HG02798 (cell line): Measurements from ENCODE around the gene PHPT1.
A peak's percentile ranks its signal among the peaks of the same experiment; 100 is the strongest.
"Not testable (repeated sequence)": the region's sequence is repeated elsewhere in the genome, so short reads cannot be mapped to it uniquely, and the experiment has no call there.

Source experiments
- ATAC-seq: cut with Tn5 transposase; IDR thresholded peaks from one replicate; pipeline ENCODE4 v1.9.1; 2021; ENCODE audit warnings: mild to moderate bottlenecking; ENCODE audit not compliant: unreplicated experiment, poor library complexity

PHPT1 gene

DNA sequence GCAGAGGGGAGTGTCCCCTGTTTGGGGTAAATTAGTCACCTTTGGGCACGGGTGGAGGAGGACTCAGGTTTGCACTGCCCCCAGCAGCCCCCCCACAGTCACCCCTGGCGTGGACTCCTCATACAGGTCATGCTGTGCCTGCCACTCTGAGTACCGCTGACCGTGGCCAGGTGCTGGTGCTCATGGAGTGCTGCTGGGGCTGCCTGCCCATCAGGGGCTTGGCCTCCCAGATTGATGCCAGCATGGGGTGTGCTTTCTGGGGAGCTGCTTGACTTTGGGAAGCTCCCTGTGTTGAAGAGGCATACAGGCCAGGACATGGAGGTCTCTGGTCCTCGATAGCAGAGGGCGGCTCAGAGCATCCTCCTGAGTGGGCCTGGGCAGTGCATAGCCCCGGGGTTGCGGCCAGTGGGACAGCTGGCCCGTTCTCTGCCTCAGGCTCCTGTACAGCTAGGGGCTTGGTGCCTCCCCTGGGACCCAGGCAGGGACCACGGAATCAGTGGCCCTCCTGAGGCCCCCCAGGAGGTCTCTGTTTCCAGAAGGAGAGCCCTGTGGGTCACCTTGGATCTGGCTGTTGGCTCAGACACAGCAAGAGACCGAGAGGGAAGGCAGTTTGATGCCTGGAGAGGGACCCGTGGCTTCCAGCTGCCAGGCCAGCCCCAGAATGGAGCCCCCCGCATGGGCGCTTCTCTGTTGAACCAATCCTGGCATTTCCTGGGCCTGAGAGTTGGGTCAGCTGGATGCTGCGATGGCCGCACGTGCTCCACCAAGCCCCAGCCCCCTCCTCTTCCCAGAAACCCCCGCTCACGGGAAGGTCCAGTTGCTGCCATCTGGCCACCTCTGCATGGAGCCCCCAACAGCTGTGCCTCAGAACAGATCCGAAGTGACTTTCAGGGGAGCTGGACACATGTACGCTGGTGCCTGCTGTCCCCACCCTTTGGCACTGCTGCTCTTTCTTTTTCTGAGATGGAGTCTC, 13.0 kb upstream of the PHPT1 start:
- ATAC-seq, result no peak

DNA sequence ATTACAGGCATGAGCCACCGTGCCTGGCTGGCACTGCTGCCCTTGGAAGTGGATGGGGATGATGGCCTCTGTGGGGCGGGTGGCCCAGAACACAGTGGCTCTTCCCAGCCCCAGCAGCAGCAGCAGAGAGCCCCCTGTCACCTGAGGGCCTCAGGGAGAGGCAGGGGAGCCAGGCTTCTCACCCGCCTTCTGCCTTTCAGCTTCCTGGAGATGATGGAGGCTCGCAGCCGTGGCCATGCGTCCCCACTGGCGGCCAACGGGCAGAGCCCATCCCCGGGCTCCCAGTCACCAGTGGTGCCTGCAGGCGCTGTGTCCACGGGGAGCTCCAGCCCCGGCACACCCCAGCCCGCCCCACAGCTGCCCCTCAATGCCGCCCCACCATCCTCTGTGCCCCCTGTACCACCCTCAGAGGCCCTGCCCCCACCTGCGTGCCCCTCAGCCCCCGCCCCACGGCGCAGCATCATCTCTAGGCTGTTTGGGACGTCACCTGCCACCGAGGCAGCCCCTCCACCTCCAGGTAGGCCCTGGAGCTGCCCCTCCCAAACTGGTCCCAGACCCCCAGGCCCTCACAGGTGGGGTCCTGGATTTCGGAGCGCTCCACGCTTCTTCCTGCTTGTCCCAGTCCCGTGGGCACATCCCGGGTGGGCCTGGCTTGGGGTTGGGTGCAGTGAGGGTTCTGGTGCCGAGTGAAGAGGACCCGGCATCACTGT, 11.9 kb upstream of the PHPT1 start:
- no peak for ATAC-seq

DNA sequence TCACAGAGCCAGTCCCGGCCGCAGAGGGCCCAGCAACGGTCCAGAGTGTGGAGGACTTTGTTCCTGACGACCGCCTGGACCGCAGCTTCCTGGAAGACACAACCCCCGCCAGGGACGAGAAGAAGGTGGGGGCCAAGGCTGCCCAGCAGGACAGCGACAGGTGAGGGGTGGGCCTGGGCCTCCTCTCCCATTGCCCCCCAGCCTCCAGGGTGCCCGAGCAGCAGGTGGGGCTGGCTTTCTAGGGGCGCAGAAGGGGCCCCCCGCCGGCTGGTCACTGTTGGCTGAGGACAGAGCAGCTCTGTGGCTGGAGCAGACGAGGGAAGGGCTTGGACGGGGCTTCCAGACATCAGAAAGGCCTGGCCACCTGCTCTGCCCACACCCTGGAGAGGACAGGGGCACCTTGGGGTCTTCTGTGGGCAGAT, 11.3 kb upstream of the PHPT1 start:
- ATAC-seq, result not testable (repeated sequence)

DNA sequence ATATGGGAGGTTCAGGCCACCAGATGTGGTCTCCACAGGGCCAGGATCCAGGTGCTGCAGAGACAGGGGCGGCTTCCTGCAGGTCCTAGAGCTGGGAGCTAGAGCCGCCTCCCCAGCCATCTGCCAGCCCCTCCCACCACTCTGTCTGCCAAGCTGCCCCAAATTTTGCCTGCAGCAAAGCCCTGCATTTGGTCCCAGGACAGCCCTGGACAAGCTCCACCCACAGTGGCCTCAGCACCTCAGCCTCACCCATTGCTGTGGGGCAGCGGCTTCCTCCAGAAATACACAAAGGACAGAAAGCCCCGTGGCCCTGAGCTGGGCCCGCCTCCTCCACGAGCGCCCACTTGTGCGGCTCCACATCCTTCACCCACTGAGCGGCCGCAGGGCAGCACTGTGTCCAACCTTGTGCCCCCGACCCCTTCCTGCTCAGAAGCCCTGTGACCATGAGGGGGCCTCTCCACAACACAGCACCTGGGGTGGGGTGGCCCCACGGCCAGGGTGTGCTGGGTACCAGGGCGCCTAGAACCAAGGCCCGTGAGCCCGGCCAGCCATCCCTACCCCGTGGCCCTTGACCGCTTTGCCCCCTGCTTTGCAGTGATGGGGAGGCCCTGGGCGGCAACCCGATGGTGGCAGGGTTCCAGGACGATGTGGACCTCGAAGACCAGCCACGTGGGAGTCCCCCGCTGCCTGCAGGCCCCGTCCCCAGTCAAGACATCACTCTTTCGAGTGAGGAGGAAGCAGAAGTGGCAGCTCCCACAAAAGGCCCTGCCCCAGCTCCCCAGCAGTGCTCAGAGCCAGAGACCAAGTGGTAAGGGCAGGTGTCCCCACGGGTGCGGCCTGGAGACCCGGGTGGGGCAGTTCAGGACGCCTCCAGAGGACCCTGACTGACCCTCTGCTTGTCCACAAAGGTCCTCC, 10.6 kb upstream of the PHPT1 start:
- ATAC-seq, result no peak

DNA sequence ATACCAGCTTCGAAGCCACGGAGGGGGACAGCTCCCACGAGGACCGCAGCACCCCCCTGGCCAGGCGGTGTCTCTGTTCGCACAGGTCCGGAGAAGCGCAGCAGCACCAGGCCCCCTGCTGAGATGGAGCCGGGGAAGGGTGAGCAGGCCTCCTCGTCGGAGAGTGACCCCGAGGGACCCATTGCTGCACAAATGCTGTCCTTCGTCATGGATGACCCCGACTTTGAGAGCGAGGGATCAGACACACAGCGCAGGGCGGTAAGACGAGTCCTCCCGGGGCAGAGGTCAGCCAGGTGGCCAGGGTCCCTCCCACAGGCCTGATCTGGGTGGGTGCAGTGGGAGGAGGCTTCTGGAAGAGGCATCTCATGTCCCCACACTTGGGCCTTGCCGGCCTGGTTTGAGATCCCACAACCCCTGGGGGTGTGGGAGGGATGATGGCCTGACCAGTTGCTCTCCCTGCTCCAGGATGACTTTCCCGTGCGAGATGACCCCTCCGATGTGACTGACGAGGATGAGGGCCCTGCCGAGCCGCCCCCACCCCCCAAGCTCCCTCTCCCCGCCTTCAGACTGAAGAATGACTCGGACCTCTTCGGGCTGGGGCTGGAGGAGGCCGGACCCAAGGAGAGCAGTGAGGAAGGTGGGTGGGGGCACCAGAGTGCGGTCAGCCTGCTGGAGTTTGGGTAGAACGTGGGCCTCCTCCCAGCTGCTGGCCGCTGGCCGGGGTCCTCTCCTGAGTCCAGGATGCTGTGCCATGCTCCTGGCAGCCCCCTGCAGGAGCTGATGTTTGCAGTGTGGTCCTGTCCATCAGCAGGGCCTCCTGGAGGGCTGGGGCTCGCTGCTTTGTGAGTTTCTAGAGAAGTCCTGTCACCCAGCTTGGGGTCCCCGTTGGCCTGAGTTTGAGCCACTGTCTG, 9.7 kb upstream of the PHPT1 start:
- no peak for ATAC-seq

DNA sequence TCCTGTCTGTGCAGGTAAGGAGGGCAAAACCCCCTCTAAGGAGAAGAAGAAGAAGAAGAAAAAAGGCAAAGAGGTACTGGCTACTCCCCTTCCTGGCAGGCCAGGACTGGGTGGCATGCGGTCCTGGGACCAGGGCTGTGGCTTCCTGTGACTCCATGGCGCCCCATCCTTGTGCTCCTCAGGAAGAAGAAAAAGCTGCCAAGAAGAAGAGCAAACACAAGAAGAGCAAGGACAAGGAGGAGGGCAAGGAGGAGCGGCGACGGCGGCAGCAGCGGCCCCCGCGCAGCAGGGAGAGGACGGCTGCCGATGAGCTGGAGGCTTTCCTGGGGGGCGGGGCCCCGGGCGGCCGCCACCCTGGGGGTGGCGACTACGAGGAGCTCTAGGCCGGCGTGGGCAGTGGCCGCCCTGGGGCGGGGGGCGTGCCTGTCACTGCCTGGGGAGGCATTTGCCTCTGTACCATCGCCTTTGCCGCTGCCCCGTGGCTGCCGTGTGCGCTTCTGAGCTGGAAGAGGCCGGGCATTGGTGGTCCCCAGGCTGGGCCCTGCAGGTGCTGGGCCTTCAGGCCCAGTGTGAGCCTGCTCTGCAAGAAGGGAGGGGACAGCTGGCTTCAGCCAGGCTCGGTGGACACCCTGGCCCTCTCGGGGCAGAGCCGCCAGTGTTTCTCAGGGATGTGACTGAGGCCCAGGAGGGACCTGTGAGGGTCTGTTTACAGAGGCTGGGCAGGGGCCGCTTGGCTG, 8.9 kb upstream of the PHPT1 start:
- no peak for ATAC-seq

DNA sequence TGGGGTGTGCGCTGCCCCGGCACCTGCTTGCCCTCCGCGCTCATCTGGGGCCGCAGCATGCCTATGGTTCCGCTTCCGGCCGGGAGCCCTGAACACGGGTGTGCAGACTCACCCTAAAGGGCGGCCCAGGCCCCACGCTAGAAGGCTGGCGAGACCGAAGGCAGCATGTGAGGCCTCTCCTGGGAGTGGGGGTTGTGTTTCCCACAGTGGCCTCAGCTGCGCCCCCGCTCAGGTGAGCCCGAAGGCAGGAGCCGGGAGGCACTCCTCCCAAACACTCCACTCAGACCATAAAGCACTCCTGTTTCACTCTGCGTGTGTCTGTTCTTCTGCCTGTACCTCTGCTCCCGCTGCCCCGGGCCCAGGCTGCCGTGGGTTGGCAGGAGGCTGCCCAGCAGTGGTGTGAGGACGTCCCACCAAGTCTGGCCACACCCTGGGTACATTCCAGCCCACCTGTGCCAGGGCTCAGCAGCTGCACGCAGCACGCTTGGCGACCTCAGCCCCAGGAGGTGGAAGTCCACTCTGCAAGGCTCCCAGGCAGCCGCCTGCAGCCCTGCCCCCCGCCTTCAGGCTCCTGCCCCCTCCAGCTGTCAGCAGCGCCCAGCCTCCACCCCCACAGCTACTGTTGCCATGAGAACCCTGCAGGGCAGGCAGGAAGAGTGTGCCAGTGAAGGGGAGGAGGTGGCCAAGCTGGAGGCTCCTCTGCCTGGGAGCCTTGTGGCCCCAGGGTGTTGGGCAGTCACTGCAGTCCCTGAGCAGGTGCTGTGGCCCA, 8.1 kb upstream of the PHPT1 start:
- no peak for ATAC-seq

DNA sequence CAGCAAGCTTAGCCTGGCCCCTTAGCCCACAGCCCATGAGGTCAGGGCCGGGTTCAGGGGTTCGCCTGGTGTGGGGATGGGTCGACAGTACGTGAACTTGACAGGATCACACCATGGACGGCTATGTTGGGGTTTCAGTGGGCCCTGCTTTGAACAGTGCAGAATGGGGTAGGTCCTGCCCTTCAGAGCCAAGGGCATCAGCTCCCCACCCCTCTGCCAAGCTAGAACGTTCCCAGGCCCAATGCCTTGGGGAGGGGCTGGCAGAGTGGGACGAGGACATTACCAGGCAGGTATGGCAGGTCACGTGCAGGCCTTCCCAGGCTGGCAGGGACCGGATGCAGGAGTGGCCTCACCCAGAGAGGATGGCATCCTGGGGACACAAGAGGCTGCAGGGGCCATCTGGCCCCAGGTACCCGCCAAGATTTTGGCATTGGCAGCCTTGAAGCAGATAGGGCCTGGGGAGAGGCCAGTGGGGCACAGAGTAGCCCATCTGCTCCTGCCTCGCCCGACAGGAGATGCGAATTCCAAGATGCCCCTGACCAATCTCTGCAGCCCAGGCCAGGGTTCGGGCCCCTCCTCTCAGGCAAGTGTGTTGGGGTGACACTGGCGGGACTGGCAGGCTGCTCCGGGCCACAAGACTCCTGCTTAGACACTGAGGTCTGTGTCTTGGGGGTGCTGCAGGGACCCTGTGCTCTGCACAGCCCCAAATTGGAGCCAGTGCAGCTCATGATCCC, 7.4 kb upstream of the PHPT1 start:
- not testable (repeated sequence) for ATAC-seq

DNA sequence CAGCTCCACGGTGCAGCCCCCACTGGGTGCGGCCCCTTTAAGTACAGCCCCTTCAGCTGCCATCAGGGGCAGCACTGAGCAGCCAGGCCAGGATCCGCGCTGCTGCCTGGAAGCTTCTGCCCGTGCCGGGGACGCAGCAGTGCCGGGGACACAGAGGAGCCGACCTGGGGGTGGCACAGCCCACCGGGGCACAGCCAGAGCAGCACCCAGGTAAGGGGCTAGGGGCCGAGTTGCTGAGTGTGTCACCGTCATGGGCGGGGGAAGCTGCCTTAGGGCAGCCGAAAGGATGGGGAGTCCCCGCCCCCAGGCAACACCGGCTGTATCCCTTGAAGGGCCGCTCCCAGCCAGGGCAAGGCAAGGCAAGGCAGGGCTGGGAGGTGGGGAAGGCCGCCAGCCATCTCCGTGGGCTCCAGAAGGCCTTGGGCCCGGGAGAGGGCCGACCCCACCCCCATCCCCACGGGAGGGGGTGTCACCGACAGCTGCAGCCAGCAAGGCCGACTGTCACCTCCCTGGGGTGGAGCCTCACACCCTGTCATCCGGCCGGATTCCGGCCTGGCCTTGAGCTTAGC, 6.7 kb upstream of the PHPT1 start, which contains the start of gene AJM1:
Gene AJM1, plus strand, starts transcription at position 99 of the 569 bp plus-strand sequence. CDS start 1,937 bp downstream, outside the sequence.
- peak; percentile 62 for ATAC-seq

DNA sequence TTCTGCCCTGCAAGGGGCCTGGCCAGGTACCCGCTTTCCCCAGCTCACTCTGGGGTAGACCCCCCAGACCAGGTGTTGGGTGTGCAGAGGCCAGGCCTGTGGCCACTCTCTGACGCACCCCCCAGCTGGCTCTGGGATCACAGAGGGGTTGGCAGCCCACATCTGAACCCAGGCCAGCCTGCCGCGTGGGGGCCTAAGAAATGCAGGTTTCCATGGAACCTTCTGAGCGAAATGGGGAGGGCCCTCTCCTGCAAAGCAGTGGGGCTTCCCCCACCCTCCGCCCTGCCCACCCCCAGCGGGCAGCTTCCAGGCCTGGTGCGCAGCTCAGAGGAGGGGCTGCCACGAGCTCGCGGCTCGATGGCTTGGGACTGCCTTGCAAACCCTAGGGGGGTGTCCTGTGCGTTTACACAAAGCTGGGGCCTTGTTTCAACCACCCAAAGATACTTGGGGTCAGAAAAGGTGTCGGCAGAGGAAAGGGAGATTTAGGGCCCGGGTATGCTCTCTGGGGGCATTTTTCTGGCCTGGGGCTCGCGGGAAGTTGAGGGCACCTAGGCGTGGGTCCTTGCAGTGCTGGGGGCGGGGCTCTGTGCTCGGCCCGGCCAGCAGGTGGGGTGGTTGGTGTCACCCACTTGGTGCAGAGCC, 5.9 kb upstream of the PHPT1 start:
- not testable (repeated sequence) for ATAC-seq

DNA sequence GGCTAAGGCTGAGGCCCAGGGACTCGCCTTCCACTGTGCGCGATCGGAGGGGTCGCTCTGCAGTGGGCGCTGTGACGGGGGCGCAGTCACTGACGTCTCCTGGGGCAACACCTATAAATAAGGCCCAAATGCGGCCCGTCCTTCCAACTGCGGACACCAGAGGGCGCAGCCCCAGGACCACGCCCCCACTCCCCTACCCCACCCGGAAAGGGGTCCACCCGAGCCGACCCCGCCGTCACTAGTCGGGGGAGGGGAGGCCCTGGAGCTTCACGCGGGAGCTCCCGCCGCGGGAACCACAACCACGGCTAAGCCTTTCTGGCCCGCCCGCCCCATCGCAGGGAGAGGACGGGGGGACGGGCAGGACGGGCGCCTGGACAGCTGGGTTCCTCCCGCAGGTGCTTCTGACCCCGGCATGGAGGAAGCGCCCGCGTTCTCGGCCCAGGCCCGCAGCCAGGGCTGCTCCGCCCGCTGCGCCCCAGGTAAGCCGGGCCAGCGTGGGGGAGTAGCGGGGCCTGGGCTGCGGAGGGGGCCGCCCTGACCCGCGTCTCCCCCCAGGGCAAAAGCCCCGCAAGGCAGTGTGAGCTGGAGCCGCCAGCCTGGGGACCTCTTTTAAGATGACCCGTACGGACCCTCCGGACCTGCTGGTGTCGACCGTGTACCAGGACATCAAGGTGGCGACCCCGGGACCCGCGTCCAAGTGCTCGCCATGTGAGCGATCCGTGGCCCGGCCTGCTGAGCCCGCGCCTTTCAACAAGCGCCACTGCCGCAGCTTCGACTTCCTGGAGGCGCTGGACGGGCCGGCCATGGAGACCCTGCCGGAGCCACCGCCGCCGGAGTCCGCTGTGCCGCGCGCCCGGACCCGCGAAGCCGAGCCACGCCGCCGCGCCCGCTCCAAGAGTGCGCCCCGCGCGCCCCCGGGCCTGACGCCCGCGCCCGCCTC, 5.1 kb upstream of the PHPT1 start:
- not testable (repeated sequence) for ATAC-seq

DNA sequence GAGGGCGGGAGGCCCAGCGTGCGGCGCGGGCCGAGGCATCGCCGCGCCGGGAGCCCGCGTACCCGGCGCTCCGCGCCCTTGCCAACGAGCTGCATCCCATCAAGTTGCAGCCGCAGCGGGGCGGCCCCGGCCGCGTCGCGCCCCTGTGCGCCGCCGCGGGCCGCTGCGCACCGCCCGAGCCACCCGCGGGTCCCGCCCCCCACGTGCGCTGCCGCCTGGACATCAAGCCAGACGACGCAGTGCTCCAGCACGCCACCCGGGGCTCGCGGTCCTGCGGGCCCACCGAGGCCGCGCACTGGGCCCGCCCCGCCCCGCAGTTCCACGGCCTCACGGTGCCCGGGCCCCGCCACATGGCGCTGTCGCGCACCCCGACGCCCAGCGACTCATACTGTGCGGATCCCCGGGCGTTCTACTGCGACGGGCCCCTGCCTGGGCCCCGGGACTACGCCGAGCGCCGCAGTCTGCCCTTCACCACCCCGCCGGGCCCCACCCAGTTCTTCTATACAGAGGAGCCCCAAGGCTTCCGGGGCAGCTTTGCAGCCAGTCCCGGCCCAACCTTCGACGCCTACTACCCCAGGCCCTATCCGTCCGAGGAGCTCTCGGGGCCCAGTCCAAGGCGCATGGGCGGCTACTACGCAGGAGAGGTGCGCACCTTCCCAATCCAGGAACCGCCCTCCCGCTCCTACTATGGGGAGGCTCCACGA, 4.3 kb upstream of the PHPT1 start:
- no peak for ATAC-seq

DNA sequence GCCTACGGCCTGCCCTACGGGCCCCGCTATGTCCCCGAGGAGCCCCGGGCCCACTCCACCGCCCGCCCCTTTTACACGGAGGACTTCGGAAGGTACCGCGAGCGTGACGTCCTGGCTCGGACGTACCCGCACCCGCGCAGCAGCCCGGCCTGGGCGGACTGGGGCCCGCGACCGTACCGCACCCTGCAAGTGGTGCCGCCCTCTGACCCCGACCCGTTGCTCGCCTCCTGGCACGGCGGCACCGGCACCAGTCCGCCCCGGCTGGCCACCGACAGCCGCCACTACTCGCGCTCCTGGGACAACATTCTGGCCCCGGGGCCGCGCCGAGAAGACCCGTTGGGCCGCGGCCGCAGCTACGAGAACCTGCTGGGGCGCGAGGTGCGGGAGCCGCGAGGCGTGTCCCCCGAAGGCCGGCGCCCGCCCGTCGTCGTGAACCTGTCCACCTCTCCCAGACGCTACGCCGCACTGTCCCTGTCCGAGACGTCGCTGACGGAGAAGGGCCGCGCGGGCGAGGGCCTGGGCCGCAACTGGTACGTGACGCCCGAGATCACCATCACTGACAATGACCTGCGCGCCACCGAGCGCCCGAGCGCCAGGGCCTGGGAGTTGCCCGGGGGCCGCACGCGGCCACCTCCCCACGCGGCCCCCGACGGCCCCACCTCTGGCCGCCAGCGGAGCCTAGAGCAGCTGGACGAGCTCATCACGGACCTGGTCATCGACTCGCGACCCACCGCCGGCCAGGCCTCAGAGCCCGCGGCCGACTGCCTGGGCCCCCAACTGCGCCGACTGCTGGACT, 3.5 kb upstream of the PHPT1 start:
- ATAC-seq, result no peak
